Right cardiac atrium (tissue), 5 donors: ENCODE results near the gene DMBT1. TPM values are rescaled to one million over a fixed set of nuclear protein-coding genes. Genes with fewer than 3 reads are reported as not detected.

Experiments
- ATAC-seq, 2 donors: fragments of 200-7000 bp; cut with Tn5 transposase; one replicate each; pipeline versions ENCODE4 v1.8.0 to v1.9.1; 2020; ENCODE audit warnings: moderate library complexity in 2 of 2, mild to moderate bottlenecking in 1 of 2
- DNase-seq, 3 donors: peaks; one replicate each; pipeline ENCODE4 v3.0.0-alpha.2; 2020
- H3K27ac ChIP-seq: one replicate; pipeline ENCODE4 v1.5.1; 2013; ENCODE audit warnings: mild to moderate bottlenecking, low read length, control low read depth, moderate library complexity
- H3K27me3 ChIP-seq: one replicate; pipeline ENCODE4 v1.6.1; 2013; ENCODE audit not compliant: control insufficient read depth, insufficient read depth
- H3K4me1 ChIP-seq: one replicate; pipeline ENCODE4 v1.6.1; 2013; ENCODE audit warnings: low read length; ENCODE audit not compliant: control insufficient read depth, insufficient read depth
- H3K4me3 ChIP-seq: one replicate; pipeline ENCODE4 v1.5.1; 2013; ENCODE audit warnings: low read length, control low read depth
- H3K9me3 ChIP-seq: one replicate; pipeline ENCODE4 v1.6.1; 2013; ENCODE audit warnings: low read length; ENCODE audit not compliant: control insufficient read depth
- WGBS: extraction: QIAGEN DNeasy Blood & Tissue Kit; methylation state at CpG from one replicate; pipeline ENCODE4 v1.1.7; 2013; 5-methylcytosine and 5-hydroxymethylcytosine counted together
- intact Hi-C, 4 donors: fragments of 100-400 bp; cut with DNase I; formaldehyde crosslinking; loops; one replicate each; pipeline versions ENCODE4 v1.11.0 to v1.14.0; 2022 to 2023
- polyA plus RNA-seq: library from polyadenylated mRNA; stranded (reverse); fragments of 200-250 nt; gene quantifications from one replicate; pipeline ENCODE4 v1.2.3, GENCODE V29; 2013
- total RNA-seq, 4 donors: library from RNA; stranded (reverse); fragmentation: NEBNext Ultra II Directional; extraction: Animal tissue kit (Norgen Biotek cat#: 25700); gene quantifications; one replicate each; pipeline ENCODE4 v1.2.1, GENCODE V29; 2021
- donor health status: healthy with polysubstance abuse.
- donor health status: DM: no; HTN: yes; CAD: no.
- donor health status: DM: no; HTN: no; CAD: no.
- donor health status: DM: no; HTN: yes; CAD: no; lungs with severe emphysema.
- donor health status: DM: yes; HTN: yes; CAD: no.

The DMBT1 gene
- total and polyA plus RNA-seq, 5 donors: 0.06 to 0.17 (median 0.09) TPM

- intact Hi-C loops: loop anchor here in 2 of 4 donors (5.0 kb wide), 2 partner anchors 55 to 60 kb away; no protein-coding TSS in a partner anchor
- Histone ChIP-seq H3K27me3 (no peaks in the 10 kb centered on the region), H3K4me3 (no peak overlapping the region), H3K9me3 (no peaks in the 10 kb centered on the region), H3K4me1 (no peaks in the 10 kb centered on the region), H3K27ac (no peak overlapping the region)
- DNase-seq: no peak
- 89% methylated on average over 3 of the region's 3 CpGs for WGBS
- ATAC-seq: no peak
Observed at GRCh38 chr10:122647383-122647968, 86.9 kb downstream of the DMBT1 start.

GRCh38 chr10:122648599-122649428 is 88.3 kb downstream of the DMBT1 start:
- ATAC-seq (peak; percentile 59 to 72), DNase-seq (peak; percentile 48 to 81 (median 71))
- no peak overlapping the region for H3K4me3 ChIP-seq
- no peaks in the 10 kb centered on the region for H3K9me3 ChIP-seq
- H3K27ac ChIP-seq: no peak overlapping the region
- H3K4me1 ChIP-seq: no peaks in the 10 kb centered on the region
- intact Hi-C loops: loop anchor here in 3 of 4 donors (2.0 to 5.0 kb wide), 4 partner anchors 40 to 58 kb away; no protein-coding TSS in a partner anchor
- WGBS: 33% methylated on average over 10 of the region's 10 CpGs
- no peaks in the 10 kb centered on the region for H3K27me3 ChIP-seq

GRCh38 chr10:122649903-122650302 is 89.3 kb downstream of the DMBT1 start:
- DNase-seq (no peak), ATAC-seq (no peak)
- Histone ChIP-seq H3K9me3 (no peaks in the 10 kb centered on the region), H3K4me1 (no peaks in the 10 kb centered on the region), H3K27ac (no peak overlapping the region), H3K4me3 (no peak overlapping the region), H3K27me3 (no peaks in the 10 kb centered on the region)
- WGBS: 77% methylated on average over 5 of the region's 5 CpGs
- intact Hi-C loops: loop anchor here (2.0 to 5.0 kb wide), 4 partner anchors 39 to 57 kb away; no protein-coding TSS in a partner anchor

- Histone ChIP-seq H3K9me3 (no peaks in the 10 kb centered on the region), H3K4me3 (no peak overlapping the region), H3K27me3 (no peaks in the 10 kb centered on the region), H3K27ac (no peak overlapping the region), H3K4me1 (no peaks in the 10 kb centered on the region)
- 81% methylated on average over 2 of the region's 2 CpGs for WGBS
- intact Hi-C loops: loop anchor here in 1 of 4 donors (5.0 kb wide), 1 partner anchor 52 kb away; no protein-coding TSS in a partner anchor
- ATAC-seq (no peak), DNase-seq (no peak)
Observed at GRCh38 chr10:122650331-122650730, 89.8 kb downstream of the DMBT1 start.

GRCh38 chr10:122655524-122656307 is 95.2 kb downstream of the DMBT1 start:
- H3K4me3 ChIP-seq: no peak overlapping the region
- no peaks in the 10 kb centered on the region for H3K4me1 ChIP-seq
- 78% methylated on average over 9 of the region's 9 CpGs for whole genome bisulfite sequencing
- no peak overlapping the region for H3K27ac ChIP-seq
- no peaks in the 10 kb centered on the region for H3K27me3 ChIP-seq
- intact Hi-C loops: no loop called here
- ATAC-seq: peak in 1 of 2 donors; percentile 28
- peak in 1 of 3 donors; percentile 67 for DNase-seq
- H3K9me3 ChIP-seq: no peaks in the 10 kb centered on the region

GRCh38 chr10:122656308-122656705 is 95.8 kb downstream of the DMBT1 start:
- no peak for DNase-seq
- no peak overlapping the region for H3K27ac ChIP-seq
- WGBS: 72% methylated on average over 2 of the region's 2 CpGs
- intact Hi-C loops: no loop called here
- no peaks in the 10 kb centered on the region for H3K9me3 ChIP-seq
- H3K4me3 ChIP-seq: no peak overlapping the region
- no peaks in the 10 kb centered on the region for H3K27me3 ChIP-seq
- H3K4me1 ChIP-seq: no peaks in the 10 kb centered on the region
- no peak for ATAC-seq

GRCh38 chr10:122656741-122657140 is 96.2 kb downstream of the DMBT1 start:
- ATAC-seq: no peak
- no peak overlapping the region for H3K27ac ChIP-seq
- H3K9me3 ChIP-seq: no peaks in the 10 kb centered on the region
- DNase-seq: no peak
- 87% methylated on average over 5 of the region's 5 CpGs for WGBS
- H3K4me1 ChIP-seq: no peaks in the 10 kb centered on the region
- H3K4me3 ChIP-seq: no peak overlapping the region
- H3K27me3 ChIP-seq: no peaks in the 10 kb centered on the region
- intact Hi-C loops: no loop called here

- intact Hi-C loops: no loop called here
- WGBS: 83% methylated on average over 4 of the region's 4 CpGs
- no peaks in the 10 kb centered on the region for H3K27me3 ChIP-seq
Observed at GRCh38 chr10:122657255-122657654, 96.7 kb downstream of the DMBT1 start.

GRCh38 chr10:122657729-122658128 is 97.2 kb downstream of the DMBT1 start:
- Histone ChIP-seq H3K27me3 (no peaks in the 10 kb centered on the region), H3K27ac (no peak overlapping the region), H3K4me3 (no peak overlapping the region), H3K9me3 (no peaks in the 10 kb centered on the region), H3K4me1 (no peaks in the 10 kb centered on the region)
- intact Hi-C loops: no loop called here
- no peak for DNase-seq
- ATAC-seq: no peak
- WGBS: 52% methylated on average over 3 of the region's 3 CpGs

More at GRCh38 chr10:122657255-122657654, 96.7 kb downstream of the DMBT1 start:
- ATAC-seq (no peak), DNase-seq (no peak)
- Histone ChIP-seq H3K9me3 (no peaks in the 10 kb centered on the region), H3K4me1 (no peaks in the 10 kb centered on the region), H3K4me3 (no peak overlapping the region), H3K27ac (no peak overlapping the region)

GRCh38 chr10:122658356-122659049 is 97.9 kb downstream of the DMBT1 start:
- Histone ChIP-seq H3K9me3 (no peaks in the 10 kb centered on the region), H3K27ac (no peak overlapping the region), H3K4me3 (no peak overlapping the region), H3K4me1 (no peaks in the 10 kb centered on the region), H3K27me3 (no peaks in the 10 kb centered on the region)
- no peak for ATAC-seq
- no peak for DNase-seq
- WGBS: 80% methylated on average over 8 of the region's 8 CpGs
- intact Hi-C loops: no loop called here
